CD4-positive, alpha-beta T cell (primary cell): Measurements from ENCODE around the gene GPR137C. TPM values are rescaled to one million over a fixed set of nuclear protein-coding genes. Genes with fewer than 3 reads are reported as not detected.

Experiments used
- ATAC-seq: fragments of 200-7000 bp; cut with Tn5 transposase; one replicate; pipeline ENCODE4 v1.10.0; 2022; ENCODE audit warnings: mild to moderate bottlenecking; ENCODE audit not compliant: poor library complexity
- CTCF ChIA-PET: fragments of 350-600 bp; sonication (Branson Sonifier 250); formaldehyde crosslinking; loops from one replicate; lab custom pipeline; 2021; ENCODE audit warnings: antibody characterized with exemption, inconsistent platforms; lab: Charles Lee
- POLR2A ChIA-PET: fragments of 350-600 bp; sonication (Branson Sonifier 250); formaldehyde crosslinking; loops from one replicate; lab custom pipeline; 2021; ENCODE audit warnings: antibody characterized with exemption, inconsistent platforms; lab: Charles Lee
- DNase-seq, 14 experiments: peaks; one replicate each; pipeline ENCODE4 v3.0.0-alpha.2; 2013 to 2020; ENCODE audit warnings: mixed read lengths in 2 of 14
- H3K27ac ChIP-seq, 2 donors: one replicate each; pipeline versions ENCODE4 v1.5.1 to v1.7.0; 2013; ENCODE audit warnings: low read length in 2 of 2, low read depth in 1 of 2, mild to moderate bottlenecking in 1 of 2
- H3K27me3 ChIP-seq, 2 experiments: 1 replicate in 1 of 2; 2 replicates in 1 of 2; pipeline versions ENCODE4 v1.6.1 to v1.7.0; 2013; ENCODE audit warnings: low read length in 2 of 2, control low read depth in 1 of 2, mild to moderate bottlenecking in 1 of 2, moderate library complexity in 1 of 2; ENCODE audit not compliant: insufficient read depth in 2 of 2, control insufficient read depth in 1 of 2
- H3K36me3 ChIP-seq: one replicate; pipeline ENCODE4 v1.6.1; 2013; ENCODE audit warnings: low read length, control low read depth; ENCODE audit not compliant: insufficient read depth
- H3K4me1 ChIP-seq: one replicate; pipeline ENCODE4 v1.6.1; 2013; ENCODE audit warnings: low read length, control low read depth; ENCODE audit not compliant: insufficient read depth
- H3K4me3 ChIP-seq: one replicate; pipeline ENCODE4 v1.5.1; 2013; ENCODE audit warnings: mild to moderate bottlenecking, low read length, moderate library complexity
- H3K9me3 ChIP-seq, 2 experiments: 1 replicate in 1 of 2; 2 replicates in 1 of 2; pipeline versions ENCODE4 v1.6.1 to v1.7.0; 2013; ENCODE audit warnings: low read length in 2 of 2, mild to moderate bottlenecking in 2 of 2, control low read depth in 1 of 2, moderate library complexity in 1 of 2; ENCODE audit not compliant: control insufficient read depth in 1 of 2, insufficient read depth in 1 of 2
- H3K27ac Mint-ChIP-seq: one replicate; pipeline ENCODE4 v1.8.0; 2020; ENCODE audit warnings: mixed read lengths
- H3K27me3 Mint-ChIP-seq: one replicate; pipeline ENCODE4 v1.8.0; 2021; ENCODE audit warnings: mixed read lengths
- H3K36me3 Mint-ChIP-seq: one replicate; pipeline ENCODE4 v1.8.0; 2021; ENCODE audit warnings: low read depth, mixed read lengths
- H3K4me1 Mint-ChIP-seq: one replicate; pipeline ENCODE4 v1.8.0; 2021; ENCODE audit warnings: low read depth, mixed read lengths
- H3K4me3 Mint-ChIP-seq: one replicate; pipeline ENCODE4 v1.8.0; 2020; ENCODE audit warnings: mild to moderate bottlenecking, mixed read lengths
- H3K9me3 Mint-ChIP-seq: one replicate; pipeline ENCODE4 v1.8.0; 2020; ENCODE audit warnings: mixed read lengths
- CTCF ChIP-seq: fragments of 200-600 bp; IDR thresholded peaks from one replicate; pipeline ENCODE4 v1.8.0; 2022; ENCODE audit warnings: antibody characterized with exemption, mild to moderate bottlenecking
- intact Hi-C, 2 experiments: fragments of 100-400 bp; cut with DNase I in 1 of 2; cut with micrococcal nuclease in 1 of 2; formaldehyde crosslinking; loops; one replicate each; pipeline versions ENCODE4 v1.15.1 to v1.9.0; 2023 to 2025; cut with DNase I, micrococcal nuclease
- total RNA-seq, 174 experiments: library from RNA in 2 of 174; stranded (reverse) in 2 of 174; gene quantifications; one replicate each; pipeline ENCODE4 v1.2.3 and lab custom pipeline; 2021 to 2026

The GPR137C gene
- total RNA-seq, 2 experiments from 2014 or later: 0.08 to 0.19 TPM

- no peaks in the 10 kb centered on the region for H3K4me1 Mint-ChIP-seq
- no peaks in the 10 kb centered on the region for H3K36me3 ChIP-seq
- POLR2A ChIA-PET: no interaction called here
- DNase-seq: no peak
- ATAC-seq: no peak
- H3K9me3 Mint-ChIP-seq: peaks cover 7% of the 10 kb centered on the region
- H3K27ac ChIP-seq: no peak overlapping the region
- TF ChIP-seq CTCF: no peak
- no peak overlapping the region for H3K4me3 Mint-ChIP-seq
- no peaks in the 10 kb centered on the region for H3K4me1 ChIP-seq
- CTCF ChIA-PET: interaction anchor here (0.6 kb wide), 1 partner anchor 87 kb away, joined by 3 read pairs; no protein-coding TSS in a partner anchor
- H3K27me3 Mint-ChIP-seq: no peaks in the 10 kb centered on the region
- intact Hi-C loops: no loop called here
- H3K27ac Mint-ChIP-seq: no peak overlapping the region
- H3K36me3 Mint-ChIP-seq: peaks cover 6% of the 10 kb centered on the region
- no peak overlapping the region for H3K4me3 ChIP-seq
- peaks cover 0 to 7% of the 10 kb centered on the region in 2 experiments for H3K9me3 ChIP-seq
- H3K27me3 ChIP-seq: no peaks in the 10 kb centered on the region
Measured at GRCh38 chr14:52598568-52598967, 45.9 kb downstream of the GPR137C start.

DNA sequence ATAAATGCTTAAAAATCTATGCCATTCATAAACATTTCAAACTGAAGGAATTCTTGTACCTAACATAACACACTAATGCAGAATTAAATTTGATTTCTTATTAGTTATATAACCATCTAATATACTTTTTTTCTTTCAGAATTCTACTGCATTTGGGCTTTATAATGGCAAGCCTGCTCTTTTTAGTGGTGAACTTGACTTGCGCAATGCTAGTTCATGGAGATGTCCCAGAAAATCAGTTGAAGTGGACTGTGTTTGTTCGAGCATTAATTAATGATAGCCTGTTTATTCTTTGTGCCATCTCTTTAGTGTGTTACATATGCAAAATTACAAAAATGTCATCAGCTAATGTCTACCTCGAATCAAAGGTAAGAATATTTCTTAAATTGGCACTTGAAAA, 47.3 kb downstream of the GPR137C start:
- H3K4me3 ChIP-seq: no peak overlapping the region
- no peak overlapping the region for H3K27ac ChIP-seq
- CTCF ChIA-PET: interaction anchor here (0.6 kb wide), 1 partner anchor 80 kb away, joined by 4 read pairs; no protein-coding TSS in a partner anchor
- H3K36me3 ChIP-seq: no peaks in the 10 kb centered on the region
- Mint-ChIP-seq H3K9me3 (peaks cover 7% of the 10 kb centered on the region), H3K4me1 (no peaks in the 10 kb centered on the region), H3K4me3 (no peak overlapping the region), H3K27ac (no peak overlapping the region), H3K27me3 (no peaks in the 10 kb centered on the region), H3K36me3 (peaks cover 6% of the 10 kb centered on the region)
- TF ChIP-seq CTCF: no peak
- ATAC-seq (no peak), DNase-seq (no peak)
- POLR2A ChIA-PET: interaction anchor here (0.6 kb wide), 1 partner anchor 8 kb away, joined by 3 read pairs; no protein-coding TSS in a partner anchor
- no peaks in the 10 kb centered on the region for H3K4me1 ChIP-seq
- peaks cover 0 to 11% of the 10 kb centered on the region in 2 experiments for H3K9me3 ChIP-seq
- H3K27me3 ChIP-seq: no peaks in the 10 kb centered on the region
- intact Hi-C loops: no loop called here

DNA sequence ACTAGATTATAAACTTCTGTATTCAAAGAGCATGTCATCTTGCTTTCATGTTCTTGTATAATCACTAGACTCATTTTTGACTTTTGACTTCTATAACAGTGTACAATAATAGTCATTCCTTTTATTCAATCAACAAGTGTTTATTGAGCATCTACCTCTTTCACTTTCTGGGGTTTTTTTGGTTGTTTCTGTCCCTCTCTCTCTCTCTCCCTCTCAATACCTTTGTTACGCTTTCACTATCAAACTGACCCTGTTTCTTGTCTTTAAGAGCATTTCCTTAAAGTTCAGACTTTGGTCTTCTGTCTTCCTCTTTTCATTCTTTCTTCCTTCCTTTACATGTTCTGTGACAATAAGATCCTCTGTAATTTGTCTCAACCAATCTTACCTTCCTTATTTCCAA, 49.5 kb downstream of the GPR137C start:
- TF ChIP-seq CTCF: no peak
- Histone ChIP-seq H3K36me3 (no peaks in the 10 kb centered on the region), H3K4me3 (no peak overlapping the region), H3K9me3 (peaks cover 0 to 3% of the 10 kb centered on the region in 2 experiments), H3K27me3 (no peaks in the 10 kb centered on the region), H3K27ac (no peak overlapping the region), H3K4me1 (no peaks in the 10 kb centered on the region)
- no peak overlapping the region for H3K27ac Mint-ChIP-seq
- no peak for DNase-seq
- H3K36me3 Mint-ChIP-seq: no peaks in the 10 kb centered on the region
- ChIA-PET POLR2A (no interaction called here), CTCF (no interaction called here)
- peaks cover 7% of the 10 kb centered on the region for H3K9me3 Mint-ChIP-seq
- H3K4me1 Mint-ChIP-seq: no peaks in the 10 kb centered on the region
- intact Hi-C loops: no loop called here
- ATAC-seq: no peak
- H3K4me3 Mint-ChIP-seq: no peak overlapping the region
- no peaks in the 10 kb centered on the region for H3K27me3 Mint-ChIP-seq
